Thyroid gland (tissue), 4 donors: Measurements from ENCODE around the gene RASGRF2. TPM values are rescaled to one million over a fixed set of nuclear protein-coding genes. Genes with fewer than 3 reads are reported as not detected.
A peak's percentile ranks its signal among the peaks of the same experiment; 100 is the strongest.

Experiments used
- DNase-seq, 2 donors: peaks; one replicate each; pipeline ENCODE4 v3.0.0-alpha.2; 2019
- H3K27ac ChIP-seq, 3 donors: fragments of 200-600 bp; sonication (generic); 1 replicate in 2 of 3; 2 replicates in 1 of 3; pipeline ENCODE4 v1.5.1; 2016 to 2019; ENCODE audit warnings: mild to moderate bottlenecking in 1 of 3, moderate library complexity in 1 of 3
- H3K27me3 ChIP-seq: fragments of 200-600 bp; sonication (generic); one replicate; pipeline ENCODE4 v1.5.1; 2019
- H3K36me3 ChIP-seq, 2 donors: fragments of 200-600 bp; sonication (generic); one replicate each; pipeline ENCODE4 v1.5.1; 2016 to 2019
- H3K4me1 ChIP-seq, 2 donors: fragments of 200-600 bp; sonication (generic); one replicate each; pipeline ENCODE4 v1.5.1; 2017 to 2019
- H3K4me3 ChIP-seq, 3 donors: fragments of 200-600 bp; sonication (generic); replicated peaks in 1 of 3; 1 replicate in 2 of 3; 2 replicates in 1 of 3; pipeline ENCODE4 v1.5.1; 2016; ENCODE audit warnings: mild to moderate bottlenecking in 1 of 3
- H3K9me3 ChIP-seq: fragments of 200-600 bp; sonication (generic); one replicate; pipeline ENCODE4 v1.5.1; 2017
- POLR2A ChIP-seq, 2 donors: fragments of 450-650 bp; IDR thresholded peaks; one replicate each; pipeline ENCODE4 v1.6.1; 2017; ENCODE audit warnings: antibody characterized with exemption in 2 of 2, mild to moderate bottlenecking in 2 of 2, moderate library complexity in 1 of 2
- WGBS, 2 donors: methylation state at CpG; one replicate each; pipeline ENCODE4 v1.1.5; 2017; 5-methylcytosine and 5-hydroxymethylcytosine counted together
- intact Hi-C: fragments of 100-400 bp; cut with DNase I; formaldehyde crosslinking; loops from one replicate; pipeline ENCODE4 v1.15.1; 2023
- total RNA-seq, 4 donors: library from RNA; depleted of rRNA; stranded (reverse); fragments of >200 nt; gene quantifications; one replicate each; pipeline ENCODE4 v1.2.3, GENCODE V29; 2016
- TF ChIP-seq, protein P1 (sequence below), 6 experiments: fragments of 200-600 bp in 3 of 6; fragments of 450-650 bp in 3 of 6; sonication (generic) in 3 of 6; IDR thresholded peaks; one replicate each; pipeline ENCODE4 v1.5.1; 2016 to 2019; ENCODE audit warnings: antibody characterized with exemption in 6 of 6, mild to moderate bottlenecking in 2 of 6, inconsistent platforms in 1 of 6, moderate library complexity in 1 of 6

The RASGRF2 gene
- total RNA-seq, 4 donors from 2014 or later: 9.2 to 18.8 (median 14.8) TPM

DNA sequence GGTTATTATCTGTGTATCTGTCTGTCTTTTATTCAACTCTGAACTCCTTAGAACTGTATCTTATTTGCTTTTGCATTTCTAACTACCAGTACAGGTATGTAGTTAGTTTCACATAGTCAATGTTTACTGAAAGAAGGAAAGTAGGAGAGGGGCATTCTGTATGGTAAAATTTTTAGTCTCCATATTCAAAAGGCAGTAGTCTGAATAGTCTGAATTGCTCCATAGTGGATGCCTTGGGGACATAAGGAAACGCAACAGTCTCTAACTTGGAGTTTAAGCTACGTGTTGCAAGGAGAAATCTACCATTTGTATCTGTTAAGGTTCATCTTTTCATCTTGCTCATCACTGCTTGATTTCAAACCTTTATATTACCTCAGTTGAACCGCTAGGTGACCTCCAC lies 26.2 kb downstream of the RASGRF2 start:
- Histone ChIP-seq H3K27me3 (no peaks in the 10 kb centered on the region), H3K9me3 (no peaks in the 10 kb centered on the region), H3K4me1 (peaks cover 32 to 43% of the 10 kb centered on the region in 2 donors), H3K27ac (peak overlapping the region in 2 of 3 donors; percentile 20 to 83), H3K36me3 (no peaks in the 10 kb centered on the region), H3K4me3 (no peak overlapping the region)
- WGBS, 2 donors: 94 to 98% methylated on average over 3 of the region's 3 CpGs
- intact Hi-C loops: no loop called here
- no peak for DNase-seq
- TF ChIP-seq, protein P1, sequence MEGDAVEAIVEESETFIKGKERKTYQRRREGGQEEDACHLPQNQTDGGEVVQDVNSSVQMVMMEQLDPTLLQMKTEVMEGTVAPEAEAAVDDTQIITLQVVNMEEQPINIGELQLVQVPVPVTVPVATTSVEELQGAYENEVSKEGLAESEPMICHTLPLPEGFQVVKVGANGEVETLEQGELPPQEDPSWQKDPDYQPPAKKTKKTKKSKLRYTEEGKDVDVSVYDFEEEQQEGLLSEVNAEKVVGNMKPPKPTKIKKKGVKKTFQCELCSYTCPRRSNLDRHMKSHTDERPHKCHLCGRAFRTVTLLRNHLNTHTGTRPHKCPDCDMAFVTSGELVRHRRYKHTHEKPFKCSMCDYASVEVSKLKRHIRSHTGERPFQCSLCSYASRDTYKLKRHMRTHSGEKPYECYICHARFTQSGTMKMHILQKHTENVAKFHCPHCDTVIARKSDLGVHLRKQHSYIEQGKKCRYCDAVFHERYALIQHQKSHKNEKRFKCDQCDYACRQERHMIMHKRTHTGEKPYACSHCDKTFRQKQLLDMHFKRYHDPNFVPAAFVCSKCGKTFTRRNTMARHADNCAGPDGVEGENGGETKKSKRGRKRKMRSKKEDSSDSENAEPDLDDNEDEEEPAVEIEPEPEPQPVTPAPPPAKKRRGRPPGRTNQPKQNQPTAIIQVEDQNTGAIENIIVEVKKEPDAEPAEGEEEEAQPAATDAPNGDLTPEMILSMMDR (IDR thresholded peaks at IDR 0.05): no peak
- no peak for TF ChIP-seq POLR2A (IDR thresholded peaks at IDR 0.05)

DNA sequence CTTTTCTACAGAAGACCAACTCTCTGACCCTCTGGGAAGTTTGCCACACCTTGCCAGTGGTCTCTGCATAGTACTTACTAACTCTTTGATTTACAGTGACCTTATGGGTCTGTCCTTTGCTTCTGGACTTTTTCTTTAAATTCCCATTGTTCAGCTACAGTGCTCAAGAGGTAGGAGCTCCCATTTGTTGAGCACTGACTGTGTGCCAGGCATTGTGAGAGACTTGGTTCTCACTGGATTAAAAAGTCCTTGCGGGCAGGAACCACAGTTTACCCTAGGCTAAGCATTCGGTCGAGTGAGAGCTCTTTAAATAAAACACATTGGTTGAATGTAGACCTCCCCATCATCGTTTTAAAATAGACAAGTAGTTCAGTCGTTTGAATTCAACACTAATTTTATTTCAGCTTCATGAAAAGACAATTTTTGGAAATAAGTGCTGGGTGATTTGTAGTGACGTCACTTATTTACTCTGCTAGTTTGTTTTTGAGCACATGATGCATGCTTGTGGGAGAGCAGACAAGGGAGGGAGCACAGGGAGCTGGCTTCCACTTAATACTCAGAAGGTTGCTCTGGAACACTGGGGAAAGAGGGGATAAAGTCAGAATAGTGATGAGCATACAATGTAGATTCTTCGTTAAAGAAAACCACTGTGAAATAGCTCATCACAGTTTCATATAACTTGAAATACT lies 27.1 kb downstream of the RASGRF2 start:
- peak; percentile 12 to 43 for DNase-seq
- intact Hi-C loops: no loop called here
- WGBS, 2 donors: 35 to 39% methylated on average over 7 of the region's 7 CpGs
- no peaks in the 10 kb centered on the region for H3K9me3 ChIP-seq
- H3K4me1 ChIP-seq: peaks cover 32 to 43% of the 10 kb centered on the region in 2 donors
- H3K27ac ChIP-seq: peak overlapping the region; percentile 37 to 83 (median 46)
- no peaks in the 10 kb centered on the region for H3K27me3 ChIP-seq
- no peak overlapping the region for H3K4me3 ChIP-seq
- H3K36me3 ChIP-seq: no peaks in the 10 kb centered on the region
- TF ChIP-seq POLR2A (IDR thresholded peaks at IDR 0.05): peak in 1 of 2 donors; percentile 33
- TF ChIP-seq, protein P1 (IDR thresholded peaks at IDR 0.05): no peak

DNA sequence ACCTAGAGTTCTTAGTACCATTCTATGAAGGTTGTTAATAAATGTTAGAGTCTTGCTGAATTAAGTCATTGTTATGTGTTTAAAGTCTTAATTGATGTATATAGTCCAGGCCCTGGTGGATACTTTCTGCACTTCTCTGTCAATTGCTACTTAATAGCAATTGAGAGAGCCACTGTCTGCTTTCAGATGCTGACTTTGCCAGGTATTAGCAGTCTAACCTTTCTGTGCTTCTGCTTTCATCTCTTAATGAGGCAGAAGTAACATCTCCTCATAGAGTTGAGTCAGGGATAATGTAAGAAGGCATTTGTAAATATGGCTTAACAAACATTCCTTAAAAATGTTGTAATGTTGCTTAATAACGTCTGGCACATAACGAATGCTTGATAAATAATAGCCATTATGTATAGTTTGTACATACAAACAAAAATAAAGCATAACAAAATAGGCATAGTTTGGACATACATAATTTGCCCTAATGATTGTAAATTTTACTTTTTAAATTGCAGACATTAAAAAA lies 28.3 kb downstream of the RASGRF2 start:
- no peak overlapping the region for H3K4me3 ChIP-seq
- WGBS, 2 donors: 91 to 93% methylated on average over 2 of the region's 2 CpGs
- H3K27ac ChIP-seq: peak overlapping the region in 1 of 3 donors; percentile 83
- intact Hi-C loops: no loop called here
- no peaks in the 10 kb centered on the region for H3K27me3 ChIP-seq
- H3K36me3 ChIP-seq: no peaks in the 10 kb centered on the region
- no peak for TF ChIP-seq POLR2A (IDR thresholded peaks at IDR 0.05)
- no peaks in the 10 kb centered on the region for H3K9me3 ChIP-seq
- DNase-seq: no peak
- H3K4me1 ChIP-seq: peaks cover 32 to 43% of the 10 kb centered on the region in 2 donors

DNA sequence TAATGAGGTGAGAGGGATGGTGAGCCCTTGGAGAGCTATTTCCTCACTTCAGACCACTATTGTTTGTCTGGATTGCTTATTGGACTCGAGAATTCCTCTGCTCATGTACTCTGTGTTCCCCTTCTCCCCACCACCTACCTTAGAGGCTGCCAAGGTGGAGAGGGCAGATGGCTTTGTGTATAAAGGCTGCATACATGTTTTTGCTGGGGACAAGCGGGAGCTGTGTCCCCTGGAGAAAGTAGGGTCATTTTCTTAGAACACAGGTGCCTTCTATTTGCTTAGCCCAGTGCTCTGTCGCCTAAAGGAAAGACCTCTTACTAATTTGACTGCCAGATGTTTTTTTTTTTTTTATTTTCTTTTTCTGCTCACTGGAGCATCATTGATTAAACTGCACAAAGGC lies 29.7 kb downstream of the RASGRF2 start:
- no peak overlapping the region for H3K4me3 ChIP-seq
- no peaks in the 10 kb centered on the region for H3K9me3 ChIP-seq
- H3K36me3 ChIP-seq: no peaks in the 10 kb centered on the region
- no peaks in the 10 kb centered on the region for H3K27me3 ChIP-seq
- intact Hi-C loops: no loop called here
- no peak for TF ChIP-seq POLR2A (IDR thresholded peaks at IDR 0.05)
- TF ChIP-seq, protein P1 (IDR thresholded peaks at IDR 0.05): no peak
- 49 to 52% methylated on average over 3 of the region's 3 CpGs for WGBS, 2 donors
- peak in 1 of 2 donors; percentile 14 for DNase-seq
- H3K27ac ChIP-seq: no peak overlapping the region
- peaks cover 32 to 43% of the 10 kb centered on the region in 2 donors for H3K4me1 ChIP-seq

DNA sequence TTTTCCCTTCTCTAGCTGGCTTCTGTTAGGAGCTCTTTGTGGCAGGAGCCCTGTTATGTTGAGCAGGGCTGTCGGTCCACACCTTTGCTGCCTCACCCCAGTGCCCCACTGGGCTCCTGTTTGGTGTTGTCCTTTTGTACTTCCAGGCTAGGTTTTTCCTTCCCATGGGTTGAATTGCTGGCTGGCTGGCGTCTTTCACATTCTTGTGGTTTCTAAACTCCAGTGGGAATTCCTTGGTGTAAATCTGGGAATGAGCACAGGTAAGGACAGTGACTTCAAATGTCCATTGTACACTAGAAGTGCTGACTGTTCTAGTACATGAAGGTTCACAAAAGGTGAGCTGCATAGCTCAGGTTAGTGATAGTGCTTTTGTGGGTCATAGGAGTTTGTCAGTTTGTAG lies 30.4 kb downstream of the RASGRF2 start:
- DNase-seq: no peak
- Histone ChIP-seq H3K9me3 (no peaks in the 10 kb centered on the region), H3K36me3 (no peaks in the 10 kb centered on the region), H3K27ac (no peak overlapping the region), H3K4me1 (peaks cover 32 to 39% of the 10 kb centered on the region in 2 donors), H3K27me3 (no peaks in the 10 kb centered on the region), H3K4me3 (no peak overlapping the region)
- TF ChIP-seq, protein P1 (IDR thresholded peaks at IDR 0.05): no peak
- no peak for TF ChIP-seq POLR2A (IDR thresholded peaks at IDR 0.05)
- intact Hi-C loops: no loop called here
- WGBS, 2 donors: 78 to 96% methylated on average over 2 of the region's 2 CpGs
